Epithelial cell of prostate (primary cell): ENCODE data around the gene C17orf114.

ENCODE experiments used
- DNase-seq: peaks from one replicate; pipeline ENCODE4 v3.0.0-alpha.2; 2011; ENCODE audit warnings: low read depth, low spot score
- H3K27ac ChIP-seq: fragments of 450-650 bp; 2 replicates; pipeline ENCODE4 v1.5.1; 2017; ENCODE audit warnings: mild to moderate bottlenecking

The C17orf114 gene

DNA sequence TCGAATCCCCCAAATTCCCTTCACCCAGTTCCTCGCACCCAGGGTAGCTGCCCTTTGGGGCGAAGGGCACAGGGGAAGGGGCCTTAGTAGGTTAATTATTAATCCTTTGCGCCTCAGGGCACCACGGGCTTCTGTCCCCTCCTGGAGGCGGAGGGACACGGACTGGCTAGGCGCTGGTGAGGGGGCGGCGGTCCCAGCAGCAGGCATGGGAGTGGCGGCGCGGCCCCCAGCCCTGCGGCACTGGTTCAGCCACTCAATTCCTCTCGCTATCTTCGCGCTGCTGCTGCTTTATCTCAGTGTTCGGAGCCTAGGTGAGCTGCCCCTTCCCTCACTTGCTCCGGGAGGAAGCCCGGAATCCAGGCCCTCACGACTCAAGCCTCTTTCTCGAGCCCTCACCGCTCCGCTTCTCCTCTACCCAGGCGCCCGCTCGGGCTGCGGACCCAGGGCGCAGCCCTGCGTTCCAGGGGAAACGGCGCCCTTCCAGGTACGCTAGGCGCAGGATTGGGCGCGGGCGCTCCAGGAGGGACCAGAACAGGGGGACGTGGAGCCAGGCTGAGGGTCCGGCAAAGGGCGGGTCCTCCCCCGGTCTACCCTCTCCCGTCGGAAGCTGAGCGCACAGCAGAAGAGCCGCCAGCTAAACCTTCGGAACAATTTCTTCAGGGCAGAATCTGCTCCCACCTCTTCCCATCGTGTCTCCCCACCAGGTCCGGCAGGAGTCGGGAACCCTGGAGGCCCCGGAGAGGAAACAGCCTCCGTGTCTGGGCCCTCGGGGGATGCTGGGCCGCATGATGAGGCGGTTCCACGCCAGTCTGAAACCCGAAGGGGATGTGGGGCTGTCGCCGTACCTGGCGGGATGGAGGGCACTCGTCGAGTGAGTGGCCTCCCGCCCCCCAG, 13.1 kb downstream of the C17orf114 start, which contains the start of gene GLTPD2:
TSS of gene GLTPD2 (plus strand) at position 158 of the 894 bp plus-strand sequence. CDS start at position 206, 48 bp downstream.
- peak within 1 kb of the TSS; percentile 96 for H3K27ac ChIP-seq
- DNase-seq = no peak

DNA sequence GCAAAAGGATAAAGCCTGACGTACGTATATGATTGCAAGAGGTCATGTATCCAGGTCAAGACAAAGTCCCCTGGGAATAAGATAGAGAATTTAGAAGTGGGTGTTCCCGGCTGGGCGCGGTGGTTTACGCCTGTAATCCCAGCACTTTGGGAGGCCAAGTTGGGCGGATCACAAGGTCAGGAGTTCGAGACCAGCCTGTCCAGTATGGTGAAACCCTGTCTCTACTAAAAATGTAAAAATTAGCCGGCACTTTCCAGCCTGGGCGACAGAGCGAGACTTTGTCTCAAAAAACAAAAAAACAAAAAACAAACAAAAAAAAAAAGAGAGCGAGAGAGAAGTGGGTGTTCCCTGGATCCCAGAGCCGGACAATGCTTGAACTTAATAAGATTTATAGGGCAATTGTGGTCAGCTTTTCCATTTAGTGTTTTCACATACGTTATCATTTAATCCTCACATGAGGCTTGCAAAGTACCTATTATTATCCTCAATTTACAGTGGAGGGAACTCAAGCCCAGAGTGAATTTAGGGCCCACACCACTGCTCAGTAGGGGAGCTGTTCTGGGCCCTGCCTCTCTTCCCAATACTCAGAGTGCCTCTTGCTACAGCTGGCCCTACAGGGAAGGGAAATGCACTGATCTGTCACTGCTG, 13.8 kb downstream of the C17orf114 start:
- no peak overlapping the region for H3K27ac ChIP-seq

DNA sequence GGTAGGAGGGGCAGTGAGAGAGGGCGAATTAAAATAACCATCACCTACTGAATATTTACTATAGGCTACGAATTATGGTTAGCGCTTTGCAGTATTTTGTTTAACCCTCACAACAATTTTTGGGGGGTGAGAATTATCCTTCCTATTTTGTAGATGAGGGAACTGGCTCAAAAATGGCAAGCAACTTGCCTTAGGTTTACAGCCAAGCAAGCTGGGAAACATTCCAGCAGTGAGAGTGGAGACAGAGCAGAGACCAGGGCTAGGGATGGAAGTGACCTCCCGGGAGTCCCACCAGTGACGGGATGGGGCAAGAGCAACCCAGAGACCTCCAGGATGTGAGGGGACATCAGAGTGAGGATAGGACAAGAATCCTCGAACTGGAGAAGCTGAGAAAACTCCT, 15.6 kb downstream of the C17orf114 start:
- no peak overlapping the region for H3K27ac ChIP-seq
- no peak for DNase-seq

More for the DNA sequence above, 13.8 kb downstream of the C17orf114 start:
- DNase-seq = no peak

- no peak for DNase-seq
- no peak within 1 kb of the TSS for H3K27ac ChIP-seq
Measured at GRCh38 chr17:4786106-4786511, 16.0 kb downstream of the C17orf114 start, which contains the start of gene VMO1. TSS of gene VMO1 (minus strand) at chr17:4786364. CDS start at chr17:4786352, 12 bp downstream.

DNA sequence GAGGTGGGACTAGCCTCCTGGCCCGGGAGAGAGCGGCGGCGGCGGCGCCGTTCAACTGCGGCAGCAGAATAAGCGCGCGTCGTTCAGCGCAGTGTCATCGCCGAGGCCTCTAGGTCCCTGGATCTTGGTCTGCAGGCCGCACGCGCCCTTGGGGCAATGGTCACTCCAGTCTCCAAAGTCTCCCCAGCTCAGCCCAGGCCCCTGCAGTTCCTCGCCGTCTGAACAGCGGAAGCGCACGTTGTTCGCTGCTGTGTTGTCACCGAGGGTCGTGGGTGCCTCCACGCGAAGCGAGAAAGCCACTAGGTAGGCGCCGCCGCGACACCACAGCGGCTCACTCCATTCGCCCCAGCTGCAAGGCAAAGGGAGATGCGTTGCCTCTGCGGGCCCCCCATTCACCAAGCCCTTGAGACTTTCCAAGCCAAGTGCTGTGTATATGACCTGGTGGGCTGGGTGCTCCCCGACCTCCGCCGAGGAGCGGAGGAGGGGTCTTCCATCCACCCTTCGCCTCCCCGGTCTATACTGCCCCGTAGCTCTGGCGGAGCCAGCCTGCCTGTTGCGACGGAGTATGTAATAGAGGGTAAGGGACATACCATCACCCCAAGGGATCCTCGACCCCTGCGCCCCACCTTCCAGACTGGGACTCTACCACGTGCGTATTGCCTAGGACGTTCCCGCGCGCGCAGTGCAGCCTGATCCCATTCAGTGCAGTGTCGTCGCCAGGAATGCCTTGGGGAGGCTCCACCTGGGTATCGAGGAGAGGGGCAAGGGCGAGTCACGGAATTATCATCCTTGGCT, 16.6 kb downstream of the C17orf114 start:
- no peak overlapping the region for H3K27ac ChIP-seq
- DNase-seq = no peak

GRCh38 chr17:4782652-4783051, 19.5 kb downstream of the C17orf114 start:
- DNase-seq = no peak
- no peak overlapping the region for H3K27ac ChIP-seq

GRCh38 chr17:4780325-4780955, 21.7 kb downstream of the C17orf114 start:
- no peak for DNase-seq
- no peak overlapping the region for H3K27ac ChIP-seq

GRCh38 chr17:4777969-4778760, 24.0 kb downstream of the C17orf114 start:
- DNase-seq = no peak
- H3K27ac ChIP-seq = no peak overlapping the region

DNA sequence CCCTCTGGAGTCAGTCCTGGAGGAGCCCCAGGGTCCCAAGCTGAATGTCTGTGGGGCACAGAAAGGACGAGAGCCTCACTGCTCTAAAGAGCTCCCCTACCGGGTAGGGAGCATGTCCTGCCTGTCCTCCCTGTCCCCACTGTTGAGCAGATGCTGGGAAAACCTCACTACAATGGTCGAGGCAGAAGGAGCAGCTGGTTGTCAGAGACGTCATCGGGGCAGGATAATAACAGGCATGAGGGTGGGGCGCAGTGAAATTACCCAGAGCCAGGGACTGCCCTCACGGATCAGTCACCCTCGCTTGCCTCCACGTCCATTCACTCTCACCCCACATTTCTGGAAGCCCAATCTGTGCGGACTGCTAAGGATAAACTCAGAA, 29.9 kb downstream of the C17orf114 start:
- no peak overlapping the region for H3K27ac ChIP-seq
- no peak for DNase-seq

GRCh38 chr17:4771519-4772234, 30.5 kb downstream of the C17orf114 start, which contains the start of gene TM4SF5:
TSS of gene TM4SF5 (plus strand) at chr17:4771886. CDS start at chr17:4771923, 37 bp downstream.
- no peak within 1 kb of the TSS for H3K27ac ChIP-seq
- no peak for DNase-seq

- DNase-seq = no peak
- H3K27ac ChIP-seq = no peak overlapping the region
Measured at GRCh38 chr17:4769628-4770027, 32.5 kb downstream of the C17orf114 start.

DNA sequence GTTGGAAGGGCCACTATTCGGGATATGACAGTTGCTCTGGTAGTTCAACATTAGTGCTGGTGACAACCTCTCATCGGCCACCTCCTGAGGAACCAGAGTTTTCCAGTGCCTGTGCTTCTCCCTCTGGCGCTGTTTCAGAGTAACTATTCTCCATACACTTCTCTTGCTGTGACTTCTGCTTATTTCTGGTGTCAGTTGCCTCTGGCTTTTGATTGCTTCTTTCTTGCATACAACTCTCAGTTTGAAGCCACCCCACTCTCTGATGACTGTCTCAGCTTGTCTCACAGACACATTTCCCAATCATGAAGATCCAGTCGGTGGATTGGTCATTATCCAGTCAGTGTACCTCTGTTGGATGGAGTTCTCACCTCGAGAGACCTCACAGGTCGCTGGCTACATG, 33.8 kb downstream of the C17orf114 start:
- no peak for DNase-seq

GRCh38 chr17:4766723-4767122, 35.4 kb downstream of the C17orf114 start:
- H3K27ac ChIP-seq = no peak overlapping the region
- DNase-seq = no peak

More for the DNA sequence above, 33.8 kb downstream of the C17orf114 start:
- no peak overlapping the region for H3K27ac ChIP-seq

- no peak overlapping the region for H3K27ac ChIP-seq
- DNase-seq = no peak
Measured at GRCh38 chr17:4766201-4766600, 35.9 kb downstream of the C17orf114 start.

- DNase-seq = no peak
- no peak overlapping the region for H3K27ac ChIP-seq
Measured at GRCh38 chr17:4764595-4764994, 37.5 kb downstream of the C17orf114 start.

GRCh38 chr17:4759776-4760236, 42.3 kb downstream of the C17orf114 start:
- DNase-seq = no peak

DNA sequence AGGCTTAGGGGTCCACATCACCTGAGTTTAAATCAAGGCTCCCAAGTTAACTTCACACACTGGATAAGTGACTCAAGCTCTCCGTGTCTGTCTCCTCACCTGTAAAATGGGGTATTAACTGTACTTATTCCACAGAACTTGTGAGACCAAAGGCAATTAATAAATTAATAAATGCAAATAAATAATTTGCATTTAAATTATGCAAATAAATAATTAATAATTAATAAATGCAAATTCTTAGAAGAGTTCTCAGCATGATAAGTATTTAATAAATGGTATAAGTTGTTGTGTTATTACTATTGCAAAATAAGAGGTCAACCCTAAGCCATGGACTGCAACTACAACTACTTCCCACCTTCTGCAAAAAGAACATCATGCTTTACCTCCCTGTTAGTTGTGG, 48.7 kb downstream of the C17orf114 start:
- H3K27ac ChIP-seq = no peak overlapping the region
- DNase-seq = no peak

More at GRCh38 chr17:4759776-4760236, 42.3 kb downstream of the C17orf114 start:
- H3K27ac ChIP-seq = no peak overlapping the region

GRCh38 chr17:4751932-4752331, 50.2 kb downstream of the C17orf114 start:
- H3K27ac ChIP-seq = no peak overlapping the region
- no peak for DNase-seq
